Measurements from ENCODE around the gene ARRB1.

The ARRB1 gene

DNA sequence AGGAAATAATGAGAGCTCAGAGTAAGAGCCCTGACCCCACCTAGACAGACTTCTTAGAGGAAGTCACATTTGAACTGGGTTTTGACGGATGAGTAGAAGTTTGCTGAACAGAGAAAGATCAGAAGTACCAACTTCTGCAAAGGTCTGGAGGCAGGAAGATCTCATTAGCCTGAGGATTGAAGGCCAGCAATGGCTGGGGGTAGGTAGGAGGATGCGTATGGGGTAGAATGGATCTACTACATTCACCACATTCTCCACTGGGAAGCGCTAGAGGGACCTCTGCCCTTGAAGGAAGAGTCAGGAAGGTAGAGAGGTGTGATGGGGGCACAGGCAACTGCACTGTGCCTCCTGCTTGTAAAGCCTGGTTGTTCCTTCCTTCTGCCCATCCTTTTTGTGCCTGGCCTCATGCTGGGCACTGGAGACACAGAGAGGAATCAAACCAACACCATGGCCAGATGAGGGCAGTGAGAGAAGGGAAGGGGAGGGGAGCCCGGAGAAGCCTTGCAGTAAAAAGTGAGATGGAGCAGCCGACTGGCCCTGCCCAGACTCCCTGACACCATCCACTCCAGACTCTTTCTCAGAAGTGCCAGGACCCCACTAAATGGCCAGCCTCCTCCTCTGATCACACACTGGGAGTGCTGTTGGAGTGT lies 106.0 kb downstream of the ARRB1 start:
- DNase-seq = no peak

DNA sequence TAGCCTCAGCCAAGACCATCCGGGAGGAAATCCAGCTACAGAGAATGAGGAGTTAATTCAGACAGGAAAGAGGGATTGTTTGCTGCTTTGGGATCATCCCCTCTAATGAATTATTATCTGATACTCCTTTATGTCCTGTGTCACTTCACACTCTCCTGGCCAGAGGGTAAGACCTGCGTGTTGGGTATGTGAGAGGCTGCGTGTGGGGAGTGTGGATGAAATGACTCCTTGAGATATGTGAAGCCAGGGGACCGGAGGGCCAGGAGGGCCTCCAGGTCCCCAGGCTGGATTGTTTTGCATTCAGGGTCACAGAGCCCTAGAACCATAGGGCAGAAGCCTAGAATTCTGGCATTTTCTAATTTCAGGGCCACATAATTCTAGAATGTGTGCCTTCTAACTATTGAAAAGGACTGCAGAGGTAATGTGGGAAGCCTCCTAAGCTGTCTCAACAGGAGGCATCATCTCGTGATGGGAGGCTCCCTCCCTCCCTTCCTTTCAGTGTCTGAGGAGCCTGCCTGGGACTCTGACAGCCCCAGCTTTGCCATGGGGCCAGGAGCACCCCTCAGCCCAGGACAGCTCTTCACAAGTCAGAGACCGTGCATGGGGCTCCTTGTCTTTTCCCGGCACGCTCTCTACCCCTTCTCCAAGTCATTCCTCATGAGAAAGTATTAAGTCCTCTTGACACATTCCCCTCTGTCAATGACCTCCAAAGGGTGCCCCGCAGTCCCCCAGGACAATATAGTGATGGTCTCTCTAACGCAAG lies 107.2 kb downstream of the ARRB1 start:
- no peak for DNase-seq

DNA sequence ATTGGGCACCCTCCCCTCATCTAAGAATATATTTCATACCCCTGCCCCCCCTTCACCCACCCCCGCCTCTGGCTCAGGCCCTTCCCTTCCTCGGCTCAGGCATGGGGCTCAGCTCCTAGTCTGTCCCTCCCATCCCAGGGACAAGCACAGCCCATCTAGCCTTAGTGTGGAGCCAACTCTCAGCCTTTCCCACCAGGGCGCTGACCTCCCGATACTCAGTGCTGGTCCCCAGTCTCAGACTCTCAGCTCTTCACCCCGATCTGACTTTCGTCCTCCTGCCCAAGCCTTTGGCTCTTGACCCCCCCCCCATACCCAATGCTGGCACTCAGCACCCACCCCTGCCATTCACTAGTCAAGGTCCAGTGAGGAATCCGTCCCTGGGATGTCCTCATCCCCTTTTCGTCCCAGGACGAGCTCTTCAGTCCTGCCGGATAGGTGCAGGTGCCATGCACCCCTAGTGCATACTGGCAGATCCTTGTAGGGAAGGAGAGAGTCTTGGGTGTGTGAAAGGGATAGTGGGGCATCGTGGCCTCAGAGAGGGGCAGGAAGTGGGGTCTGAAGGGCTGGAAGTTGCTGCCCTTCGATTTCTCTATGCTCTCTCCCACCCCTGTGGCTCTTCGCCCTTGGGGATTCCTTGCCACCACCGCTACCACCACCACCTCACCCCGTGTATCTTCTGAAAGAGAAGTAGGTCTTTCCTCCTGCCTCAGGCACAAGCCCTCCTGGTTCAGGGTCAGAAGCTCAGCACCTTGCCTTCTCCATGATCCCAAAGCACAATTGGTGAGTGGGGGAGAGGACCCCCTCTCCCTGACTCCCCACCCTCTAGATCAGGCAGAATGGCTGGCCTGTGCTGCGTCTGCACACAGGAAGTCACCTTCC lies 108.5 kb downstream of the ARRB1 start:
- no peak for DNase-seq

DNA sequence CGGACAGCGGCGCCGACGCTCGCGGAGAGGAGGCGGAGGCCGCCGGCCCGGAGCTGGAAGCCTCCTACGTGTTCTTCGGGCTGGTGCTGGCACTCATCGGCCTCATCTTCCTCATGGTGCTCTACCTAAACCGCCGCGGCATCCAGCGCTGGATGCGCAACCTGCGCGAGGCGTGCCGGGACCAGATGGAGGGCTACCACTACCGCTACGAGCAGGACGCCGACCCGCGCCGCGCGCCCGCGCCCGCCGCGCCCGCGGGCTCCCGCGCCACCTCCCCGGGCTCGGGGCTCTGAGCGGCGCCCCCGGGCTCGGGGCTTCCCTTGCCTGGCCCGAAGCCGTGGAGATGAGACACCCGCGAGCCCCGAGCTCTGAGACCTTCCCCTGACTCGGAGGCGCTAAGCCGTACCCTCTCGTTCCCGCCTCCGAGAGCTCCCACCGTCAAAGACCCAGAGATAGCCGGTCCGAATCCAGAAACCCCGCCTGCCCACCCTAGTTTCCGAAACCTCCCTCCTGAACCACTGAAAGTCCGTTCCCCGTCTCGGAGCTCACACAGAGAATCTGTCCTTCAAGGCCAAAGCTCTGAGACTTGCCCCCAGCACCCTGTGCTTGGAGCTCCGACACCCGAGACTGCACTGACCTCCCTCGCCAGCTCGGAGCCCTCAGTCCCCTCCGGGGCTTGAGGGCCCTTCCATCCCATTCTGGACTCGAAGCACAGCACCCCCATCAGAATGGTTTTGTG lies 109.4 kb downstream of the ARRB1 start:
- no peak for DNase-seq

DNA sequence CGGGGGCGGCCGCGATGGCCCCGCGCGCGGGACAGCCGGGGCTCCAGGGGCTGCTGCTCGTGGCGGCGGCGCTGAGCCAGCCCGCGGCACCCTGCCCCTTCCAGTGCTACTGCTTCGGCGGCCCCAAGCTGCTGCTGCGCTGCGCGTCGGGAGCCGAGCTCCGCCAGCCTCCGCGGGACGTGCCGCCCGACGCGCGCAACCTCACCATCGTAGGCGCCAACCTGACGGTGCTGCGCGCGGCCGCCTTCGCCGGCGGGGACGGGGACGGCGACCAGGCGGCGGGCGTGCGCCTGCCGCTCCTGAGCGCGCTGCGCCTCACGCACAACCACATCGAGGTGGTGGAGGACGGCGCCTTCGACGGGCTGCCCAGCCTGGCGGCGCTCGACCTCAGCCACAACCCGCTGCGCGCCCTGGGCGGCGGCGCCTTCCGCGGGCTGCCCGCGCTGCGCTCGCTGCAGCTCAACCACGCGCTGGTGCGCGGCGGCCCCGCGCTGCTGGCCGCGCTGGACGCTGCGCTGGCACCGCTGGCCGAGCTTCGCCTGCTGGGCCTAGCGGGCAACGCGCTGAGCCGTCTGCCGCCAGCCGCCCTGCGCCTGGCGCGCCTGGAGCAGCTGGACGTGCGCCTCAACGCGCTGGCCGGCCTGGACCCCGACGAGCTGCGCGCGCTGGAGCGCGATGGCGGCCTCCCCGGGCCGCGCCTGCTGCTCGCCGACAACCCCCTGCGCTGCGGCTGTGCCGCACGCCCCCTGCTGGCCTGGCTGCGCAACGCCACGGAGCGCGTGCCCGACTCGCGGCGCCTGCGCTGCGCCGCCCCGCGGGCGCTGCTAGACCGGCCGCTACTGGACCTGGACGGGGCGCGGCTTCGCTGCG lies 110.2 kb downstream of the ARRB1 start:
- DNase-seq = no peak

DNA sequence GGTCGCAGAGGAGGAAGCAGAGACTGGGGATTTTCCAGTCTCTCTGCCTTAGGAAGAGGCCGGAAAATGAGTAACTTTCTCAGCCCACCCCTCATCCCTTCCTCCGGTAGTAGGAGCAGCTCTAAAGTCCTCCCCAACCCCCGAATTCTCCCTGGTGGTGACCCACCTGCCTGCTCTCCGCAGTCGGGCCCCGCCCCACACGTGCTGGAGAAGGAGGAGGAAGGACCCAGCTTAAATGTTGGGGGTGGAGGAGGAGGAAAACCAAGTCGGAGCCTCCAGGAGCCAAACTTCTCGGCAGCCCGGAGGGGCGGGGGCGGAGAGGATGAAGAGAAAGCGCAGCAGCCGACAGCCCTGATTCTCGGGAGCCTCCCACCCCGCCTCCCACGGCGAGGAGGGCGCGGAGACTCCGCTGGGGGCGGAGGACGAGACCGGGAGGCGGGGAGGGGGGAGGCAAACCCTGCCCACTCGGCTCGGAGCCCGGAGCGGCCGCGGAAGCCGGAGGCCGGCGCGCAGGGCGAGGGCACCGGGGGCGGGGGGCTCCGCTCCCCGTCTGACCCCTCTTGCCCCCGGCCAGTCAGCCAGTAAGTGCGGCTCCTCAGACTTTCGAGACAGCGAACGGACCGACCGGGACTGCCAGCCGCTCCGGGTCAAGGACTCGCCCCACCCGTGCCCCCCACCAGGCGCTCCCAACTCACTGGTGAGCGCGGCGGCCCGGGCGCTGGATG lies 111.0 kb downstream of the ARRB1 start, which contains the start of gene TPBGL:
Gene TPBGL (plus strand): TSS at position 464 of the 725 bp plus-strand sequence. CDS start 276 bp downstream, outside the sequence.
- no peak for DNase-seq

DNA sequence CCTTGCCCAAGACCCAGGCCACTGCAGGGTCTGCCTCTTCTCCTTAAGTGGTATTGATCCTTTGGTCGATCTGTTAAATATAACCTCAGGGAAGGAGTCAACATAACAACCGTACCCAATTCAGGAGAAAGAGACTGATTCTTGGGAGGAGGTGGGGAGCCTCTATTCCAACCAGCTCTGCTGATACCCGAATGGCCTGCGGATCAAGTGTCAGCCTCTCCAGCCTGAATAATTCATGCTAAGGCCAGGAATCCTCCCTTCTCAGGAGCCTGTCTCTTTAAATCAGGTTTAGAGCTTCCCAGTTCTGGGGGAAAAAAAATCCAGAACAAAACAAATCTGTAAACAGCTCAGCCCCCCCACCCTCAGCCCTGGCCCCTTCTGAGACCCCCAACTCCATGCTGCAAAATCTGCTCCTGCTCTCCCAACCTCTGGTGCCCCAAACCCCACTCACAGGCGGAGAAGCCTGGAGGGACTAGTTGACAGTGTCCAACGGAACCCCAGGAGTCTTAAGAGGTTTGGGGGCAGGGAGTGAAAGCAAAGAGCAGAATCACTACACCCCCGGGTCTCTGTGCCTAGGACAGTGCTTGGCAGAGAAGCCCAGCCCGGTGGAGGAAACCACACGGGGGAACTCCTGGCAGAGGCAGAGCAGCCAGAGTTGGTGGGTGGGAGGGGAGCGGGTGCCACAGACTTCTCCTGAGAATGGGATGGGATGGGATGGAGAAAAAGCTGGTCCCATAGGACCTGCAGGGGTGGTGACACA lies 111.8 kb downstream of the ARRB1 start:
- no peak for DNase-seq

DNA sequence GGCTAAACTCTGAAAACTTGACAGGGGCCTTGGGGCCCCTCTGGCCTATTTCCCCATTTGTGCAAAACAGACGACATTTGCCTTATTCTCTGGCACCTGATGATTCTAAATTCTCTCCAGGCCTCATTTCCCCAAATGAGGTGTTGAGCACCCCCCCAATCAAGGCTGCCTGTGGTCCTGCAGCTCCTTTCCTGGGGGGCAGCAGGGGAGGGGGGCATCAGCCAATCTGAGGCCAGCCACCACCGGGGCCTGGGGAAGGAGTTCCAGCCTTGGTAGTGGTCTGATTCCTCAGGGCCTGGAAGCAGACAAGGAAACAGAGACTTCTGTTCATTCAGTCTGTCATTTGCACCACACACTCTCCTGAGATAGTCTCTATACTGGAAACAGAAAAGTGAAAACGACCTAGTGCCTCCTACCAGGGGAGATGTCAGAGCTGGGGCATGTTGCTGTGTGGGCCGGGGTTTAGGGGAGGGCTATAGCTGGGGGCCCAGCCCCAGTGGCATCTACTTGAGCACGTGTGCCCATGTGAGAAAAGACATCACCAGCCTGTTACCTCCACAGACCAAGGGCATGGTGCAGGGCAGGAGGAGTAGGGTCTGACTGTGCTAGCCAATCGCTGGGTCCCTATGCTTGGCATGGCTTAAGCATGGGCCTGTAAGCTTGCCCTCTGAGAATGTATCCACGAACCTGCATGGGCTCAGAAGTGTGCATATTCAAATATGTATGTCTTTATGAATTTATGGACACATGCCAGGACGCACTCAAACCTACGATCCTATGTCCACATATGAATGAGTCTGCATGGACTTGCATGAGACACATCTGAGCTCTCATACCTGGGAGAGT lies 112.6 kb downstream of the ARRB1 start:
- DNase-seq = no peak

DNA sequence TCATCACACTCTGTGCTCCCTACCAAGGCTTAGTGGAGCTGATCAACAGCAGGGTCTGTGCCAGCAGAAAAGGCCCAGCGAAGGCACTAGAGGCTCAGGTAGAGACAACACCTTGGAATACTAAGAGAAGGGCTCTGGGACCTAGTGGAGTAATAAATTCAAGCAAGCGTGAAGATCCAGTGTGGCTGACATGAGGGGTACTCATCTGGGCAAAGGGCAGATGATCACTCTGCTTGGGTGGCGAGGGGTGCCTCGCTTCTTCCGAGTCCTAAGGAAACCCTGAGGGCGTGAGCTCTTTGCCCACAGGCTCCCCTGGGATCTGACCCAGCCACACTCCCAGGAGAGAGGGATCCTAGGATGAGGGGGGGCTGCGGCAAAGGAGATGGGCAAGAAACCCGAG lies 114.4 kb downstream of the ARRB1 start:
- no peak for DNase-seq

DNA sequence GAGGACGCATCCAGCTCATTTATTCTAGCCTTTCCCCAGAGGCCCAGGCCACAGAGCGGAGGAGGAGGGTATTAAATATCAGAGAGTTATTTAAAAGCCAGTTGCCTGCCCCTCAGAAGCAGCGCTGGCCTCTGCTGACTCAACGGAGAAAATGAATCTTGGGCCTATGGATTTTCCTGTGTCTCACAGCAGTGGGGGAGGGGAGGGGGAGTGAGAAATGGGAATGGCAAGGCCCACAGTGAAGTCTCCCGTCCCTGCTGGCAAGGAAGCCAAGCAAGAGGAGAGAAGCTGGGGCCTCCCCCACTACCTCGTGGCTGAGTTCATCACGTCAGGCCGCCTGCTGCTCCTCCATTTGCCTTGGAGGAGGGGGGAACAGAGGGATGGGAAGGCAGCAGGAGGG lies 115.4 kb downstream of the ARRB1 start:
- DNase-seq = no peak

DNA sequence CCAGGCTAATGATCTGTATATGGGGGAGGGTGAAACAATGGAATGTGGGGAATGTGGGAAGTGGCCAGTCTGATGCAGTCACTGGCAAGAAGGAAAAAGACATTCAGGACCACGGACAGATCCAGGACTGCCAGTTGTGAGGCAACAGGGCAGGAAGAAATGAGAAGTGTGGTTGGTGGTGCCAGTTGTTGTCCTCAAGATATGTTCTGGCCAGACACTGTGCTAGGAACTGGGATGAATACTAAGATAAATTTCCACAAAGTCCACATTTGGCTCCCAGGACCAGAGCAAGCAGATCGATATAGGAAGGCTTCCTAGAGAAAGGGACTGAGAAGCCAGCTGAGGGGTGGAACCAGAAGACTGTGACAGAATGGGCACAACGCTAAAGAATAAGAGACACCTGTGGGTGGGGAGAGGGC lies 117.7 kb downstream of the ARRB1 start:
- no peak for DNase-seq

DNA sequence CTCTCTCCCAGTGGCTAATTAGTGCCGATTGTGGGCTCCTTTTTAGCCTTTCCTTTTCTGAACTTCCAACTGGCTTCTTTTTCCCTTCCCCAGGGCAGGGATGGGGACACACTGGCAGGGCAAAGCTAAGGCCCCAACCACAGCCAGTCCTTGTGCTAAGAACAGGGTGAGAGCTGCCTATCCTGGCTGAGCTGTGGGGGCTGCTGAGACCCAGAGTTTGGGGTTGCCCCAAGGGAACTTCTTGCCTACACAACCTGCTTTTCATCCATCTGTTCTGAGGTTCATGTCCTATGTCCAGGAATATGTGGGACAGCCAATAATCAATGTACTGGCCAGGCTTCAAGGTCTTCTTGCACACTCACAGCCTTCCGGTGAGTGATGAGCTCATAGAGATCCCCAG lies 120.8 kb downstream of the ARRB1 start:
- no peak for DNase-seq

DNA sequence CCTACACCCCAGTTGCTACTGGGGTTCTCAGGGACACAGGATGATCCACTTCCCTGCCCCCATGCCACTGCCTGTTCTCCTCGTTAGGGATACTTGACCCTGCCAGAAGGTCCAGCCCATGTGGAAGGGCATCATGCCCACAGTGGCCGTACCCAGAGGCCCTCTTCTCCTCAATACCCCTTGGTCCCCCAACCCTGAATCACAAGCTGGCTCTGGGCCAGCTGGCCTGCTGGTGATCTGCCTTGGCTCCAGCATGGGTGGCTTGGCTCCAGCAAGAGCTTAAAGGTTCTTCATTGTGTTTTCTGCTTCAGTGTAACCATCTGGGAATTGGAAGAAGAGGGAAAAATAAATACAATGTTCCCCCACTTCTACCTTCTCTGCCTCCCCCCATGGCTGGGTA lies 122.0 kb downstream of the ARRB1 start:
- no peak for DNase-seq

DNA sequence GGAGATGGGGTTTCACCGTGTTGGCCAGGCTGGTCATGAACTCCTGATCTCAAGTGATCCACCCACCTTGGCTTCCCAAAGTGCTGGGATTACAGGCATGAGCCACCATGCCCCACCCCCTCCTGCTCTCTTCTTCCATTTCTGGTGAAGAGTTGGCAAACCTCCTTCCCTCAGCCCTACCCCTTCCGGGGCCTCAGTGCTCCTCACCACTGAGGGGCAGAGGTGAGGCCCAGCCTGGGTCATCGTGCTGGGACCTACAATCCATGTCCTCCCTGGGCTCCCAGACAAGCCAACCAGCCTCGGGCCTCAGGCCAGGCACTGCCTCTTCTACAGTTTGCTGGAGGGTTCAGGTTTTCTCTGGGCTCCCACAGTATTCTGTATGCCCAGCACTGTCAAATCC lies 125.7 kb downstream of the ARRB1 start:
- DNase-seq = no peak

DNA sequence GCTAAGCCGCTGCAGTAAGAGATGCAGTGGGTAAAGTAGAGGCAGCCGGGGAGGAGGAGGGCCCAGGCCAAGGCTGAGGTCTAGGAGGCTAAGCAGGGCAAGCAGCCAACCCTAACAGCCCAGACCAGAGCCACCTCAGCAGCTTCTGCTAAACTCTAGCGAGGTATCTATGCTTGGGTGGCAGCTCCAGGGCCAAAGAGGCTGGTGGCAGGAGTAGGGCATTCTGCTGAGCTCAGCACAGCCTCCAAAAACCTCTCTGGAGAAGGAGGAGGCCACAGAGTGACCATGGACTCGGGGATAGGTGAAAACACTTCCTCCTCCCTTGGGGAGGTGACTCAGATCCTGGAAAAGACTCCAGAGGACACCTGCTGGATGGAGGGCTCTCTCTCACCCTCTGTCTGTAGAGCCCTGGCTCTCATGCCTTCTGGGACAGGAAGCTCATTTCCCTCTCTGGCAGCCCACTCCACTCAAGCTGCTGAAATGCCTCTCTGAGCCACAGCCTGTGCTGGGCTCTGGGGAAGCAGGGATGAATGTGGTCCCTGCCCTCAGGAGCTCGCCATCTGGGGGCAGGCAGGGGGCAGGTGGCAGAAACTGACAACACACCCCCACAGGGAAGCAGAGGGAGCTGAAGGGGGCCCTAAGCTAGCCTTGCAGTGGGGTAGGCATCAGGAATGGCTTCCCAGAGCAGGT lies 127.4 kb downstream of the ARRB1 start:
- no peak for DNase-seq

DNA sequence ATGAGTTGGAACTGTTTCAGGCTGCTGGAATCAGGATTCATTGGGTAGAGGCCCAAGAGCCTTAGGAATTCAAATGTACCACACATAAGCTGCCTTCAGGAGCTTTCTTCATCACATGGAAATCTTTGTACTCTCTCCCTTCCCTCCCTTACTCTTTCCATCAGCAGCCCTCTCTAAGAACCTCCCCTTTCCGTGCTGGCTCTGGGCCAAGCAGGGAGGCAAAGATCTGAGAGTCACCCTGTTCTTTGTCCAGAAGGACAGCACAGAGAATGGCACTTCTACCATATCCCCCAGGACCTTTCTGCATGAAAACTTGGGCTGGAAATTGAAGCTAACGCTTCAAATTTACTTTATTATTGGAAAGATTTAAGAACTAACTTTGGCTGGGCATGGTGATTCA lies 131.6 kb downstream of the ARRB1 start:
- DNase-seq = no peak

DNA sequence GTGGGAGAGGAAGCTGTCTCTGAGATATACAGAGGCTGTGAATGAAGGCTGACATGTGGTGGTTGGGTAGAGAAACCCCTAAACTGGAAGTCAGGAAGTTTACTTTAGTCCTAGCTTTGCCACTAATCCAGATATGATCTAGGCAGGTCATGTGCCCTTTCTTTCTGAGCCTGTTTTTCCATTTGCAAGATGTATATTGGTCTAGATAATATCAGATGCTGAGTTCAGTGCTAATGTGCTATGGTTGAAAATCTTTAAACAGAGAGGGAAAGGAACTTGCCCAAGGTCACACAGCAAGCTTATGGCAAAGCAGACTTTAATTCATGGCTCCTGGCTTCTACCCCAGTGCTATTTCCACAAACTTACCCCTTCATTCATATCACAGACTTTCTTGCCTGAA lies 136.6 kb downstream of the ARRB1 start:
- no peak for DNase-seq

DNA sequence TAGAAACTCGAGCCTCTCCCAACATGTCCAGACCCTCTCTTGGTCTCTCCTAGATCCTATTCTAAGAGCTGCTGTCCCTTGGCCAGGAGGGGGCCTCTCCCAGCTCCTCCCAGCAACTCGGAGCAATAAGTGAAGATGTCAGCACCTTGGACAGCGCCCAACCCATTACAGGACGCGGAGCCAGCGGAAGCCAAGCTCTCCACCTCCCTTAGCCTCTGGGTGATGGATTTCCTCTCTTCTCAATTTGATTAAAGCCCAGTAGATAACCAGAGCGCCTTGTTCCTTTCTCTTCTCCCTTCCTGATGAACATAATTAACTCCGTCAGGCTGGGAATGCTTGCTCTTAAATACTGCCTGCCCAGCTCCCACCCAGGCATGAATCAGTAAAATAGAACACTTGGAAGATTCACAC lies 137.0 kb downstream of the ARRB1 start:
- no peak for DNase-seq

Measured in DMS 273 treated with DMSO at 0.1 percent for 48 hours (cell line).